ENCODE measurements around the gene ZFP92.

ZFP92 gene

DNA sequence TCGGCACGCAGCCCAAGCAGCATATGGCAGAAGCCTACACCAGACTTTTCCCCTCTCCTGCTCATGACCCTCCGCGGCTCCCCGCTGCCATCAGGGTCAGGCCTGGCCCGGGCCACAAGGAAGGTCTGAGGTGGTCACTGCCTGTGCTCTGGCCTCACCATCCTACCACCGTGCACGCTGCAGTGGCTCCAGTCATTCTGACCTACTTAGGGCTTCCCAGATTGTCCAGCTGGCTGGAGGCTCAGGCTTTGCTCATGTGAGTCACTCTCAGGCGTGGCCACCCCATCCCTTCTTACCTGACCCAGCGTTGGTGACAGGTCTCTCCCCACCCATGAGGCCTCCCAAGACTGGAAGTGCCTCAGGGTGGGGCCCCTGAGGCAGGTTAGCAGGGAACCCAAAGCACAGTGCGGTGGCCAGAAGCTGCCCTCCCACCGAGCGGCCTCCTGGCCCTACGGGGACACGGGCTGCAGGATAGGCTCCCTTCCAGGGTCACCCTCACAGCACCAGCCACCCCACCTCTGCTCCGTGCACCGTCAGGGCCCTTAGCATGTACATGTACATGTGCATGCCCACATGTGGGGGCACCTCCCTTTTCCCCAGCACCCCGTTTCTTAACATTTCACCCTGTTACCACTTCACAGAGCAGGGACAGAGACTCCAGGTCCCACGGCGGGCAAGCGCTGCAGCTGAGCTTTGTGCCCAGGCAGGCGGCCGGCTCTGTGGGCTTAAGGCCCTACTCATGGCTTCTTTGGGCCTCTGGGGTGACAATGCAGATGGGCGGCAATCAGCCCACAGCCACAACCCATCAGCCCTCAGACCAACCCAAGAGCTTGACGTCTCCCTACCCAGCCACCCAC, 32.4 kb downstream of the ZFP92 start:
- Histone ChIP-seq H3K4me3 (replicated peaks; ENCODE audit: low read depth, low read length) (no peak overlapping the region), H3K36me3 (ENCODE audit: control insufficient read depth, insufficient read depth, low read length) (no peaks in the 10 kb centered on the region), H3K27me3 (replicated peaks; ENCODE audit: control insufficient read depth, insufficient read depth, low read length) (no peaks in the 10 kb centered on the region)
- TF ChIP-seq, protein P1, sequence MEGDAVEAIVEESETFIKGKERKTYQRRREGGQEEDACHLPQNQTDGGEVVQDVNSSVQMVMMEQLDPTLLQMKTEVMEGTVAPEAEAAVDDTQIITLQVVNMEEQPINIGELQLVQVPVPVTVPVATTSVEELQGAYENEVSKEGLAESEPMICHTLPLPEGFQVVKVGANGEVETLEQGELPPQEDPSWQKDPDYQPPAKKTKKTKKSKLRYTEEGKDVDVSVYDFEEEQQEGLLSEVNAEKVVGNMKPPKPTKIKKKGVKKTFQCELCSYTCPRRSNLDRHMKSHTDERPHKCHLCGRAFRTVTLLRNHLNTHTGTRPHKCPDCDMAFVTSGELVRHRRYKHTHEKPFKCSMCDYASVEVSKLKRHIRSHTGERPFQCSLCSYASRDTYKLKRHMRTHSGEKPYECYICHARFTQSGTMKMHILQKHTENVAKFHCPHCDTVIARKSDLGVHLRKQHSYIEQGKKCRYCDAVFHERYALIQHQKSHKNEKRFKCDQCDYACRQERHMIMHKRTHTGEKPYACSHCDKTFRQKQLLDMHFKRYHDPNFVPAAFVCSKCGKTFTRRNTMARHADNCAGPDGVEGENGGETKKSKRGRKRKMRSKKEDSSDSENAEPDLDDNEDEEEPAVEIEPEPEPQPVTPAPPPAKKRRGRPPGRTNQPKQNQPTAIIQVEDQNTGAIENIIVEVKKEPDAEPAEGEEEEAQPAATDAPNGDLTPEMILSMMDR (IDR thresholded peaks at IDR 0.05; ENCODE audit: insufficient read depth, low read length, poor library complexity, severe bottlenecking), result no peak
- DNase-seq (ENCODE audit: extremely low read depth, insufficient read length), result no peak

DNA sequence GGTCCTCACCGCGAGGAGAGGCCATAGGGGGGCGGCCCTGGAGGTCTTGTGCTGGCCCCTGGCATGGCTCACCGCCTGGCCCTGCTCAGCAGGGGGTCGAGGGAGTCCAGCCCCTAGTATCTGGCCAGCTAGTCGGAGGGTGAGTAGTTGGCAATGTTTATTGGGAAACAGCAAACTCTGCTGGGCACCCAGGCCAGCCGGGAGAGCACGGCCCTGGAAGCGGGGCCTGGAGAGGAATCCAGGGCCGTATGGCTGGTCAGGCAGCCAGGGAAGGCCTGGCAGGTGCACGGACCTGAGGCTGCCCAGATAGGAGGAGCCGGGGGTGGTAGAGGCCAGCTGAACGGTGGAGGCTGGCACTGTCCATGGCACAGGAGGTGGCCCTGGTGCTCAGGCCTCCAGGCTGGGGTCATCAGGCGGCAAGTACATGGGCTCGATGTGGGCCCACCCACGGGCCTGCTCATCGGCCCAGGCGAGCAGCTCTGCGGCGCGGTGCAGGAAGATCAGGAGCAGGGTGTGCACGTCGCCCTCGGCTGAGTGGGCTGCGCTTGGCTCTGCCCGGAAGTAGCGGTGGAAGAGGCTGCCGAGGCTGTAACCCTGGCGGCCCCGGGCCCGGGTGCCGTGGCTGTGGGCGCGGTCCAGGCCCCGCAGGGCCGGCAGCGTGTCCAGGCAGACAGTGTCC, 33.2 kb downstream of the ZFP92 start:
- Histone ChIP-seq H3K27me3 (replicated peaks; ENCODE audit: control insufficient read depth, insufficient read depth, low read length) (no peaks in the 10 kb centered on the region), H3K36me3 (ENCODE audit: control insufficient read depth, insufficient read depth, low read length) (no peaks in the 10 kb centered on the region), H3K4me3 (replicated peaks; ENCODE audit: low read depth, low read length) (no peak overlapping the region)
- DNase-seq (ENCODE audit: extremely low read depth, insufficient read length), result no peak
- TF ChIP-seq, protein P1 (IDR thresholded peaks at IDR 0.05; ENCODE audit: insufficient read depth, low read length, poor library complexity, severe bottlenecking), result no peak

DNA sequence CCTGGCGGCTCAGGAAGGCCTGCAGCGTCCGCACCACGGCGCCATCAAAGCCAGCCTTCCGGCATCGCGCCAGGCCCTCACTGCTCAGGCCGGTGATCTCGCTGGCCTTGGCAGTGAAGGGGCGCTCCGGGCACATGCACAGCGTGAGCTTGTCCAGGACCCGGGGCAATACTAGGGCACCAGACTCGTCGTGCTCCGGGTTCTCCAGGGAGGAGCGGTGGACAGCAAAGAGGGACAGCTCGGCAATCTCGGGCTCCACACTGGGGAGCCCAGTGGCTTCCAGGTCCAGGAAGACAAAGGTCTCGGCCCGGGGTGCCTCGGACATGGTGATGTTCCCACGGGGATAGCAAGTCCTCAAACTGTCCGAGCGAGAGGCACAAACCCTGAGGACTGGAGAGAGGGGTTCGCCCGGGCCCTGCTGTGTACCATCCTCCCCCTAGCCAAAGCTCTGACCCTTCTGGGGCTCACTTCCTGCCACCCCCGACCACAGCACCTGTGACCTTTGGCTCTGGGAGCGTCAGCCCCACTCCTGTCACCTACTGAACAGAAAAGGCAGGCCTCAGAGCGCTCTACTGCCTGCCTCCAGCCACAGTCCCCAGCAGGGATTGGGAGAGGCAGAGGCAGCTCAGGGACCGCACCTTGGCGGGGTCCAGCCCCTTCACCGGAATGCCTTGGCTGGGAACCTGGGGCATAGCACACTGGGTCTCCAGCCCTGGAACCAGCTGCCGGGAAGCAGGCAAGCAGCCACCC, 34.0 kb downstream of the ZFP92 start:
- no peaks in the 10 kb centered on the region for H3K36me3 ChIP-seq (ENCODE audit: control insufficient read depth, insufficient read depth, low read length)
- DNase-seq (ENCODE audit: extremely low read depth, insufficient read length), result no peak
- no peaks in the 10 kb centered on the region for H3K27me3 ChIP-seq (replicated peaks; ENCODE audit: control insufficient read depth, insufficient read depth, low read length)
- H3K4me3 ChIP-seq (replicated peaks; ENCODE audit: low read depth, low read length), result no peak overlapping the region
- TF ChIP-seq, protein P1 (IDR thresholded peaks at IDR 0.05; ENCODE audit: insufficient read depth, low read length, poor library complexity, severe bottlenecking), result no peak

DNA sequence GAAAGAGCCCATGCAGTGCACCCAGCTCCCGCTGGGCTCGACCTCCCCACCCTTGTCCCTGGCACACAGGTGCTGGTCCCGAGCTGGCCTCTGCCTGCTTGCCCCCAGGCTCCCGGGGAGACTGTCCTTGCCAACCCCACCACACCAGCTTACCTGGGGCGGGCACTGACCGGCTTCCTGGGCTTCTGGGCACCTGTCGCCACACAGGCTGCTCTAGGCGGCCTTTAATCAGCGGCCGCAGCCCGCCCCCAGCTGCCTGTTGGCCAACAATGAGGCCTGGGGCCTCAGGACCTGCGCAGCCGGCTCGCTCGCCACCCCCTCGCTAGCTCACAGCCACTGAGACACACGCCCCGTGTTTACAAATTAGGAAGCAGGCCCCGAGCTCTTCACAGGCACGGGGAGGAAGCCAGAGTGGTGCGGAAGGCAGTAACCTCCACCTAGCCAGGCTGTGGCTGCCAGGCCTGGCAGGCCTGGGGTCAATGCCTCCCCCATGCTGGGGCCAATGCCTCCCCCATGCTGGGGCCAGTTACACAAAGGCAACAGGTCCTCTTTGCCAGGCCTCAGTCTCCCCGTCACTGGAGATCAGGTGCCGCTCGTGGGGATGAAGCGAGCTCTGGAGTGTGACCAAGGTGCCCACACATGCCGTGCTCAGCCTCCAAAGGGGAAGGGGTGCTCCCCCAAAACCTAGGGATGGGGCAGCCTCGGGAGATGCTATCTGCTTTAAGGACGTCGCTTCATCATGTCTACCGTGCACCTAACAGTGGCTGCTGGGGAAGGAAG, 34.8 kb downstream of the ZFP92 start, which contains the start of gene TREX2:
Gene TREX2, minus strand, starts transcription at position 201 of the 780 bp plus-strand sequence. CDS start 626 bp downstream, outside the sequence.
- TF ChIP-seq, protein P1 (IDR thresholded peaks at IDR 0.05; ENCODE audit: insufficient read depth, low read length, poor library complexity, severe bottlenecking), result no peak
- H3K27me3 ChIP-seq (replicated peaks; ENCODE audit: control insufficient read depth, insufficient read depth, low read length), result no peaks in the 10 kb centered on the region
- no peak for DNase-seq (ENCODE audit: extremely low read depth, insufficient read length)
- H3K4me3 ChIP-seq (replicated peaks; ENCODE audit: low read depth, low read length), result no peak within 1 kb of the TSS
- no peaks in the 10 kb centered on the region for H3K36me3 ChIP-seq (ENCODE audit: control insufficient read depth, insufficient read depth, low read length)

DNA sequence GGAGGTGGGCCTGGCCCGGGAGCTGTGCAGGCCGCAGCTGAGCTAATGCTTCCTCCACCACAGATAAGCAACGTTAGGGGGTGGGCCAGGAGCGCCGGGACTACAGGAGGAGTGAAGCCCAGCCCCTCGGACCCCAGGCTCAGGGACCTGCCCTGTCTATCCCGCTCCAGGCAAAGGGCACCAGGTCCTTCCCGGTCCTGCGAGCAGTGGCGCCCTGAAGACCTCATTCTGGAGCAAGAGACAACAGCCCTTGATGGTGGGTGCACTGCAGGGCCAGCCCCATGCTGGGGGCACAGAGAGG, 35.3 kb downstream of the ZFP92 start:
- no peak for DNase-seq (ENCODE audit: extremely low read depth, insufficient read length)
- Histone ChIP-seq H3K27me3 (replicated peaks; ENCODE audit: control insufficient read depth, insufficient read depth, low read length) (no peaks in the 10 kb centered on the region), H3K36me3 (ENCODE audit: control insufficient read depth, insufficient read depth, low read length) (no peaks in the 10 kb centered on the region), H3K4me3 (replicated peaks; ENCODE audit: low read depth, low read length) (no peak overlapping the region)
- TF ChIP-seq, protein P1 (IDR thresholded peaks at IDR 0.05; ENCODE audit: insufficient read depth, low read length, poor library complexity, severe bottlenecking), result no peak

Data from GM06990 (cell line).